Neural progenitor cell (in vitro differentiated cells): ENCODE measurements around the gene C16orf82. TPM values are rescaled to one million over a fixed set of nuclear protein-coding genes. Genes with fewer than 3 reads are reported as not detected.

ENCODE experiments used
- DNase-seq: peaks from one replicate; pipeline ENCODE4 v3.0.0-alpha.2; 2016; ENCODE audit warnings: low spot score
- H2AFZ ChIP-seq: fragments of 200-600 bp; sonication (generic); replicated peaks from 2 replicates; pipeline ENCODE4 v1.6.1; 2016; ENCODE audit warnings: antibody characterized with exemption
- H3F3A ChIP-seq: fragments of 200-600 bp; sonication (generic); 2 replicates; pipeline ENCODE4 v1.6.1; 2016; ENCODE audit warnings: antibody characterized with exemption, low read depth
- H3K27ac ChIP-seq: fragments of 200-600 bp; sonication (generic); 2 replicates; pipeline ENCODE4 v1.5.1; 2016; ENCODE audit warnings: mild to moderate bottlenecking
- H3K27me3 ChIP-seq: fragments of 200-600 bp; sonication (generic); 2 replicates; pipeline ENCODE4 v1.6.1; 2016; ENCODE audit warnings: mild to moderate bottlenecking, moderate library complexity
- H3K36me3 ChIP-seq: fragments of 200-600 bp; sonication (generic); 2 replicates; pipeline ENCODE4 v1.5.1; 2016
- H3K4me1 ChIP-seq: fragments of 200-600 bp; sonication (generic); 2 replicates; pipeline ENCODE4 v1.6.1; 2016; ENCODE audit warnings: mixed run types
- H3K4me2 ChIP-seq: fragments of 200-600 bp; sonication (generic); 2 replicates; pipeline ENCODE4 v1.6.1; 2016
- H3K4me3 ChIP-seq: fragments of 200-600 bp; sonication (generic); 2 replicates; pipeline ENCODE4 v1.5.1; 2016
- H3K79me2 ChIP-seq: fragments of 200-600 bp; sonication (generic); 2 replicates; pipeline ENCODE4 v1.6.1; 2016; ENCODE audit warnings: low read depth
- H3K9ac ChIP-seq: fragments of 200-600 bp; sonication (generic); 2 replicates; pipeline ENCODE4 v1.6.1; 2016
- H3K9me3 ChIP-seq: fragments of 200-600 bp; sonication (generic); 2 replicates; pipeline ENCODE4 v1.5.1; 2016; ENCODE audit warnings: low read depth
- H4K20me1 ChIP-seq: fragments of 200-600 bp; sonication (generic); 2 replicates; pipeline ENCODE4 v1.6.1; 2016; ENCODE audit warnings: low read depth
- H3K27ac Mint-ChIP-seq: 3 replicates; pipeline ENCODE4 v1.8.0; 2021; ENCODE audit warnings: mixed read lengths
- H3K27me3 Mint-ChIP-seq: 2 replicates; pipeline ENCODE4 v1.8.0; 2022; ENCODE audit warnings: low read depth, mild to moderate bottlenecking, inconsistent platforms, moderate library complexity, mixed read lengths; ENCODE audit not compliant: insufficient read depth
- H3K36me3 Mint-ChIP-seq: 3 replicates; pipeline ENCODE4 v1.8.0; 2021; ENCODE audit warnings: mixed read lengths
- H3K4me1 Mint-ChIP-seq: 3 replicates; pipeline ENCODE4 v1.8.0; 2021; ENCODE audit warnings: mixed read lengths
- H3K4me3 Mint-ChIP-seq: 3 replicates; pipeline ENCODE4 v1.8.0; 2021; ENCODE audit warnings: mild to moderate bottlenecking, moderate library complexity, mixed read lengths
- H3K9me3 Mint-ChIP-seq: 3 replicates; pipeline ENCODE4 v1.8.0; 2020; ENCODE audit warnings: mixed read lengths
- CTCF ChIP-seq: fragments of 200-600 bp; sonication (generic); IDR thresholded peaks from 2 replicates; pipeline ENCODE4 v1.5.1; 2017; ENCODE audit warnings: antibody characterized with exemption, mild to moderate bottlenecking
- EZH2 ChIP-seq: fragments of 200-600 bp; sonication (generic); IDR thresholded peaks from 2 replicates; pipeline ENCODE4 v1.6.1; 2017; ENCODE audit warnings: antibody characterized with exemption, mild to moderate bottlenecking, moderate library complexity
- EZH2phosphoT487 ChIP-seq: fragments of 200-600 bp; sonication (generic); IDR thresholded peaks from 2 replicates; pipeline ENCODE4 v1.6.1; 2017; ENCODE audit warnings: antibody characterized with exemption
- total RNA-seq: library from RNA; depleted of rRNA; stranded (reverse); fragments of >200 nt; gene quantifications from 2 replicates; pipeline ENCODE4 v1.2.3, GENCODE V29; 2015; ENCODE audit warnings: low replicate concordance

C16orf82 gene
- total RNA-seq, 1 donor from 2014 or later = 0.13 TPM

DNA sequence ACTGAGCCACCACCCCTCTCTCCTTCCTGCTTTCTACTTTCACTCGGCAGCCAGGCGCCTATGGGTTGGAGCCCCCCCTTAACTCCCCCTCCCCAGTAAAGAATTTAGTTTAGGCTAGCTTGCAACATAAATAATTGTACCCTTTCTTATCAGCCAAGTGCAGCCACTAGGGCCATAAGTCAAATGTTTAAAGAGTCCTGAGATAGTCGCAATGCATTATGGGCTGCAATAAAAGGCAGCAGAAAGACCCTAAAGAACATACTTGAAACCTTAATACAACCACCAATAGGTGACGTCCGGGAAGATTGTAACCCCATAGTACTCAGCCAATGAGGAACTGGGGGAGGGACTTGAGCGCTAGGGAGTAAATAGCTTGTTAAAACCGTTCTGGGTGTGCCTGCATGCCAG, 40.5 kb downstream of the C16orf82 start:
- H3K36me3 Mint-ChIP-seq = no peaks in the 10 kb centered on the region
- TF ChIP-seq CTCF = no peak
- no peak for TF ChIP-seq EZH2phosphoT487
- H3K4me1 Mint-ChIP-seq = peaks cover 12% of the 10 kb centered on the region
- Histone ChIP-seq H3K27ac (no peak overlapping the region), H3K9ac (no peak overlapping the region), H3K79me2 (no peaks in the 10 kb centered on the region), H2AFZ (no peak overlapping the region), H3K4me1 (peaks cover 8% of the 10 kb centered on the region), H3K36me3 (no peaks in the 10 kb centered on the region), H3K4me3 (no peak overlapping the region), H3K4me2 (no peak overlapping the region), H3F3A (peaks cover 3% of the 10 kb centered on the region), H4K20me1 (no peaks in the 10 kb centered on the region), H3K9me3 (no peaks in the 10 kb centered on the region), H3K27me3 (no peaks in the 10 kb centered on the region)
- DNase-seq = no peak
- no peak overlapping the region for H3K27ac Mint-ChIP-seq
- no peak overlapping the region for H3K4me3 Mint-ChIP-seq
- H3K27me3 Mint-ChIP-seq = peaks cover 10% of the 10 kb centered on the region
- peaks cover 5% of the 10 kb centered on the region for H3K9me3 Mint-ChIP-seq

- Histone ChIP-seq H3K27me3 (no peaks in the 10 kb centered on the region), H3K27ac (no peak overlapping the region), H3K9ac (no peak overlapping the region), H3K79me2 (no peaks in the 10 kb centered on the region), H3F3A (peaks cover 3% of the 10 kb centered on the region), H4K20me1 (no peaks in the 10 kb centered on the region), H2AFZ (no peak overlapping the region), H3K4me1 (peaks cover 8% of the 10 kb centered on the region), H3K4me3 (no peak overlapping the region), H3K4me2 (no peak overlapping the region), H3K36me3 (no peaks in the 10 kb centered on the region), H3K9me3 (no peaks in the 10 kb centered on the region)
- Mint-ChIP-seq H3K36me3 (no peaks in the 10 kb centered on the region), H3K27ac (peak overlapping the region; percentile 25), H3K27me3 (peaks cover 18% of the 10 kb centered on the region), H3K4me3 (no peak overlapping the region), H3K4me1 (peaks cover 14% of the 10 kb centered on the region), H3K9me3 (peaks cover 3% of the 10 kb centered on the region)
- no peak for DNase-seq
- TF ChIP-seq EZH2phosphoT487 (no peak), EZH2 (no peak), CTCF (no peak)
Measured at GRCh38 chr16:27108051-27108770, 41.5 kb downstream of the C16orf82 start.

DNA sequence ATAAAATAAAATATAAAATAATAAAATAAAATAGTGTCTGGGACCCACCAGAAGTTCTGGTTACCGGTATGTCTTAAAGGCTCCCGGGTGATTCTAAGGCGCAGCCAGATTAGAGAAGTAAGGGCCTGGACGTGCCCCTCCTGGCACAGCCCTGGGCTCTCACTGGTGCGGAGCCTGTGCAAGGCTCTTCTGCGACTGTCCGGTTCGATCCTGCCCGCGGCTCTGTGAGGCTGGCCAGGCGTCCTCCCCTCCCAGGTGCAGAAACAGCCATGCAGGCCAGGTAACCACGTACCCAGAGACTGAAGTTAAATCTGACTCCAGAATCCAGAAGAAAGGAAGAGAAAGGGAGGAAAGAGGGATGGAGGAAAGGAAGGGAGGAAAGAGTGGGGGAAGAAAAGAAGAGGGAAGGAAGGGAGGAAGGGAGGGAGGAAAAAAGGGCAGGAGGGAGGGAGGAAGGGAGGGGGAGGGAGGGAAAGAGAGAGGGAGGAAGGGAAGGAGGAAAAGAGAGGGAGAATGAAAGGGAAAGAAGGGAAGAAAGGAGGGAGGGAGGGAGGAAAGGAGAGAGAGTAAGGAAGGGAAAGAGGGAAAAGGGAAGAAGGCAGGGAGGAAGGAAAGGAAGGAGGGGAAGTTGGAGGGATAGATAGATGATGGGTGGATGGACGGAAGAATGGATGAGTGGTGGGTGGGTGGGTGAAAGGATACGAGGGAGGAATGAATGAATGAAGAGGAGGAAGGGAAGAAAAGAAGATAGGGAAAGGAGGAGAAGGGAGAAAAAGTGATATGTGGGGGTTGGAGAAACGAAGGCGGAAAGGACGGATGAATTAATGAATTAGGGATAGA, 42.3 kb downstream of the C16orf82 start:
- Histone ChIP-seq H3K4me3 (peak overlapping the region; percentile 63), H3K27ac (no peak overlapping the region), H3K4me2 (peak overlapping the region; percentile 80), H2AFZ (peak overlapping the region; percentile 23), H3K36me3 (no peaks in the 10 kb centered on the region), H3K4me1 (peaks cover 8% of the 10 kb centered on the region), H3K79me2 (no peaks in the 10 kb centered on the region), H3F3A (peaks cover 3% of the 10 kb centered on the region), H3K27me3 (no peaks in the 10 kb centered on the region), H4K20me1 (no peaks in the 10 kb centered on the region), H3K9me3 (no peaks in the 10 kb centered on the region), H3K9ac (no peak overlapping the region)
- Mint-ChIP-seq H3K4me3 (peak overlapping the region; percentile 67), H3K4me1 (peaks cover 15% of the 10 kb centered on the region), H3K36me3 (no peaks in the 10 kb centered on the region), H3K27me3 (peaks cover 20% of the 10 kb centered on the region), H3K27ac (no peak overlapping the region), H3K9me3 (no peaks in the 10 kb centered on the region)
- TF ChIP-seq EZH2 (no peak), CTCF (no peak), EZH2phosphoT487 (no peak)
- DNase-seq = no peak
